Lung (tissue), 12 donors: ENCODE measurements around the gene MAGI2. TPM values are rescaled to one million over a fixed set of nuclear protein-coding genes. Genes with fewer than 3 reads are reported as not detected.

Experiments used
- ATAC-seq: fragments of 200-7000 bp; cut with Tn5 transposase; one replicate; pipeline ENCODE4 v1.9.1; 2020; ENCODE audit warnings: moderate number of reproducible peaks; ENCODE audit not compliant: insufficient read depth, low FRiP score
- DNase-seq, 3 donors: peaks; one replicate each; pipeline ENCODE4 v3.0.0-alpha.2; 2013 to 2017
- H3K27ac ChIP-seq, 2 donors: one replicate each; pipeline ENCODE4 v1.5.1; 2013; ENCODE audit warnings: mild to moderate bottlenecking in 2 of 2, moderate library complexity in 2 of 2, control low read depth in 1 of 2, inconsistent platforms in 1 of 2, low read depth in 1 of 2, low read length in 1 of 2
- H3K27me3 ChIP-seq, 3 donors: one replicate each; pipeline ENCODE4 v1.5.1; 2013; ENCODE audit warnings: low read length in 2 of 3; ENCODE audit not compliant: control insufficient read depth in 3 of 3, insufficient read depth in 3 of 3
- H3K36me3 ChIP-seq, 4 donors: one replicate each; pipeline ENCODE4 v1.5.1; 2013; ENCODE audit warnings: low read length in 4 of 4, mild to moderate bottlenecking in 1 of 4, moderate library complexity in 1 of 4; ENCODE audit not compliant: control insufficient read depth in 4 of 4, insufficient read depth in 4 of 4
- H3K4me1 ChIP-seq, 5 donors: one replicate each; pipeline ENCODE4 v1.5.1; 2013; ENCODE audit warnings: low read length in 5 of 5, mild to moderate bottlenecking in 2 of 5, moderate library complexity in 1 of 5; ENCODE audit not compliant: control insufficient read depth in 5 of 5, insufficient read depth in 5 of 5
- H3K4me3 ChIP-seq: one replicate; pipeline ENCODE4 v1.5.1; 2013; ENCODE audit warnings: mild to moderate bottlenecking, control low read depth, moderate library complexity
- H3K9ac ChIP-seq, 2 donors: one replicate each; pipeline ENCODE4 v1.5.1; 2013; ENCODE audit warnings: low read length in 2 of 2, control low read depth in 1 of 2; ENCODE audit not compliant: insufficient read depth in 1 of 2
- H3K9me3 ChIP-seq, 4 donors: one replicate each; pipeline ENCODE4 v1.5.1; 2013; ENCODE audit warnings: low read length in 3 of 4, mild to moderate bottlenecking in 1 of 4, moderate library complexity in 1 of 4; ENCODE audit not compliant: control insufficient read depth in 4 of 4, insufficient read depth in 3 of 4
- CTCF ChIP-seq: IDR thresholded peaks from 2 replicates; pipeline ENCODE4 v1.5.1; 2012; ENCODE audit warnings: mild to moderate bottlenecking; ENCODE audit errors: control extremely low read depth, extremely low read depth
- WGBS, 2 donors: extraction: QIAGEN DNeasy Blood & Tissue Kit; methylation state at CpG; one replicate each; pipeline ENCODE4 v1.1.7; 2013; 5-methylcytosine and 5-hydroxymethylcytosine counted together
- polyA plus RNA-seq, 2 donors: library from polyadenylated mRNA; stranded (reverse); fragments of 200-250 nt; gene quantifications; one replicate each; pipeline ENCODE4 v1.2.1, GENCODE V29; 2013
- total RNA-seq, 2 donors: library from RNA; depleted of rRNA in 1 of 2; stranded (reverse); fragments of >200 nt in 1 of 2; gene quantifications; one replicate each; pipeline ENCODE4 v1.2.1, GENCODE V29; 2014 to 2021
- donor health status: control.
- donor health status: control.
- donor health status: Bipolar disorder and iron deficiency.
- donor health status: healthy.
- donor health status: DM: yes; HTN: yes; CAD: no.

MAGI2 gene
- total and polyA plus RNA-seq, 4 donors = 0.94 to 18.0 (median 5.3) TPM

- no peak for ATAC-seq
Measured at GRCh38 chr7:78307892-78308291, 1145.6 kb downstream of the MAGI2 start.

GRCh38 chr7:78306634-78307033, 1146.8 kb downstream of the MAGI2 start:
- WGBS, 2 donors = 96 to 99% methylated on average over 1 of the region's 1 CpG

More at GRCh38 chr7:78307892-78308291, 1145.6 kb downstream of the MAGI2 start:
- Histone ChIP-seq H3K9ac (no peak overlapping the region), H3K27ac (no peak overlapping the region), H3K4me1 (no peaks in the 10 kb centered on the region), H3K27me3 (no peaks in the 10 kb centered on the region), H3K4me3 (no peak overlapping the region), H3K9me3 (no peaks in the 10 kb centered on the region), H3K36me3 (no peaks in the 10 kb centered on the region)
- no peak for DNase-seq
- TF ChIP-seq CTCF = no peak

GRCh38 chr7:78301407-78301806, 1152.1 kb downstream of the MAGI2 start:
- Histone ChIP-seq H3K4me3 (no peak overlapping the region), H3K27me3 (no peaks in the 10 kb centered on the region), H3K9ac (no peak overlapping the region), H3K27ac (no peak overlapping the region), H3K4me1 (no peaks in the 10 kb centered on the region), H3K36me3 (no peaks in the 10 kb centered on the region), H3K9me3 (no peaks in the 10 kb centered on the region)
- TF ChIP-seq CTCF = no peak
- ATAC-seq (no peak), DNase-seq (peak in 2 of 3 donors; percentile 36 to 55)
- 49 to 76% methylated on average over 3 of the region's 3 CpGs for WGBS, 2 donors

More at GRCh38 chr7:78306634-78307033, 1146.8 kb downstream of the MAGI2 start:
- no peak for TF ChIP-seq CTCF
- DNase-seq (no peak), ATAC-seq (no peak)
- H3K27ac ChIP-seq = no peak overlapping the region
- H3K9ac ChIP-seq = no peak overlapping the region
- no peaks in the 10 kb centered on the region for H3K36me3 ChIP-seq
- H3K9me3 ChIP-seq = no peaks in the 10 kb centered on the region
- no peaks in the 10 kb centered on the region for H3K4me1 ChIP-seq
- H3K4me3 ChIP-seq = no peak overlapping the region
- H3K27me3 ChIP-seq = no peaks in the 10 kb centered on the region

GRCh38 chr7:78299088-78299487, 1154.4 kb downstream of the MAGI2 start:
- 92 to 94% methylated on average over 5 of the region's 5 CpGs for WGBS, 2 donors
- Histone ChIP-seq H3K9me3 (peaks cover 0 to 4% (median 0%) of the 10 kb centered on the region in 4 donors), H3K36me3 (no peaks in the 10 kb centered on the region), H3K27ac (no peak overlapping the region), H3K9ac (no peak overlapping the region), H3K27me3 (no peaks in the 10 kb centered on the region), H3K4me1 (no peaks in the 10 kb centered on the region), H3K4me3 (no peak overlapping the region)
- DNase-seq = no peak
- ATAC-seq = no peak
- TF ChIP-seq CTCF = no peak
